K562 (cell line): ENCODE measurements around the gene PBRM1. TPM values are rescaled to one million over a fixed set of nuclear protein-coding genes. Genes with fewer than 3 reads are reported as not detected.

Experiments used
- ATAC-seq: fragments of 200-7000 bp; cut with Tn5 transposase; 3 replicates; pipeline ENCODE4 v1.9.1; 2020; ENCODE audit warnings: moderate library complexity
- BruUV-seq: library from RNA; stranded (reverse); fragments of 400-500 nt; replicated peaks from 2 replicates; lab custom pipeline; 2021; lab: Mats Ljungman, UMichigan
- CTCF ChIA-PET: fragments of 300-600 bp; formaldehyde crosslinking; extraction: SDS; loops from one replicate; lab custom pipeline; 2021; ENCODE audit warnings: low intra/inter-chr PET ratio; lab: Yijun Ruan, JAX
- POLR2A ChIA-PET: fragments of 300-600, 350-650 bp; sonication (Branson Sonifier 250); formaldehyde crosslinking; extraction: SDS; loops from one replicate; lab custom pipeline; 2021; ENCODE audit warnings: antibody characterized with exemption, inconsistent platforms; lab: Yijun Ruan, JAX
- DNase-seq, 4 experiments: peaks; one replicate each; pipeline versions ENCODE4 v3.0.0 to v3.0.0-alpha.2; 2011 to 2018; ENCODE audit warnings: low spot score in 3 of 4, mixed read lengths in 3 of 4; ENCODE audit errors: extremely low read depth in 1 of 4
- FAIRE-seq: peaks from 2 replicates; lab custom pipeline; 2011; peaks lifted over from hg19 to GRCh38; lab: Jason Lieb, UNC
- H2AFZ ChIP-seq: 2 replicates; pipeline ENCODE4 v1.6.0; 2011; ENCODE audit warnings: low read depth, low read length, control low read depth, inconsistent platforms
- H3K27ac ChIP-seq: fragments of 200-600 bp; 3 replicates; pipeline ENCODE4 v1.8.0; 2011; ENCODE audit warnings: low read depth, mild to moderate bottlenecking, control low read depth, inconsistent platforms, low read length, moderate library complexity, mixed read lengths; ENCODE audit errors: extremely low read depth
- H3K27me3 ChIP-seq, 2 experiments: fragments of 300-600 bp in 1 of 2; 2 replicates in 1 of 2; 3 replicates in 1 of 2; pipeline versions ENCODE4 v1.6.0 to v1.8.0; 2011; ENCODE audit warnings: inconsistent platforms in 2 of 2, low read length in 2 of 2, mild to moderate bottlenecking in 1 of 2, mixed read lengths in 1 of 2, moderate library complexity in 1 of 2; ENCODE audit not compliant: control insufficient read depth in 2 of 2, insufficient read depth in 2 of 2
- H3K36me3 ChIP-seq: fragments of 300-600 bp; 3 replicates; pipeline ENCODE4 v1.8.0; 2011; ENCODE audit warnings: mild to moderate bottlenecking, low read length, inconsistent platforms; ENCODE audit not compliant: control insufficient read depth, insufficient read depth
- H3K4me1 ChIP-seq, 2 experiments: fragments of 200-600 bp in 1 of 2; replicated peaks in 1 of 2; 2 replicates in 1 of 2; 3 replicates in 1 of 2; pipeline versions ENCODE4 v1.5.1 to v1.8.0; 2011; ENCODE audit warnings: inconsistent platforms in 2 of 2, low read length in 2 of 2, mild to moderate bottlenecking in 1 of 2, mixed read lengths in 1 of 2, moderate library complexity in 1 of 2; ENCODE audit not compliant: control insufficient read depth in 2 of 2, insufficient read depth in 2 of 2
- H3K4me2 ChIP-seq: 2 replicates; pipeline ENCODE4 v1.6.1; 2011; ENCODE audit warnings: low read length, control low read depth, inconsistent platforms, mixed read lengths; ENCODE audit not compliant: insufficient read depth
- H3K4me3 ChIP-seq: fragments of 200-600 bp; sonication (generic), shearing (Covaris generic); 2 replicates; pipeline ENCODE4 v1.5.1; 2016; ENCODE audit warnings: control low read depth, inconsistent platforms
- H3K79me2 ChIP-seq: fragments of 200-600 bp; 3 replicates; pipeline ENCODE4 v1.8.0; 2011; ENCODE audit warnings: low read length, inconsistent platforms; ENCODE audit not compliant: control insufficient read depth, insufficient read depth
- H3K9ac ChIP-seq, 2 experiments: 2 replicates each; pipeline versions ENCODE4 v1.6.0 to v1.6.1; 2011; ENCODE audit warnings: low read depth in 2 of 2, low read length in 2 of 2, control low read depth in 1 of 2, inconsistent platforms in 1 of 2, mild to moderate bottlenecking in 1 of 2, mixed read lengths in 1 of 2; ENCODE audit not compliant: insufficient read depth in 1 of 2
- H3K9me1 ChIP-seq: one replicate; pipeline ENCODE4 v1.6.0; 2011; ENCODE audit warnings: inconsistent platforms, mild to moderate bottlenecking, low read length, moderate library complexity; ENCODE audit not compliant: control insufficient read depth, insufficient read depth
- H3K9me3 ChIP-seq: replicated peaks from 2 replicates; pipeline ENCODE4 v1.5.1; 2011; ENCODE audit warnings: low read depth, low read length, inconsistent platforms; ENCODE audit not compliant: control insufficient read depth, insufficient read depth
- H4K20me1 ChIP-seq: replicated peaks from 2 replicates; pipeline ENCODE4 v1.6.1; 2011; ENCODE audit warnings: low read length, inconsistent platforms, mixed read lengths; ENCODE audit not compliant: control insufficient read depth, insufficient read depth
- CEBPG ChIP-seq, 3 experiments: fragments of 200-800 bp in 1 of 3; sonication (Bioruptor generic) in 1 of 3; sonication (generic) in 1 of 3; formaldehyde crosslinking in 1 of 3; IDR thresholded peaks in 2 of 3; conservative IDR thresholded peaks in 1 of 3; 2 replicates each; pipeline versions ENCODE4 v1.6.1 to v1.8.0; 2016 to 2022; ENCODE audit warnings: missing compliant biosample characterization in 2 of 3, missing genetic modification characterization in 2 of 3, mild to moderate bottlenecking in 1 of 3, missing genetic modification reagents in 1 of 3
- HCFC1 ChIP-seq: IDR thresholded peaks from 2 replicates; pipeline ENCODE4 v1.6.1; 2012; ENCODE audit warnings: low read depth, low read length, improper control_type of control experiment
- NBN ChIP-seq: fragments of 450-650 bp; IDR thresholded peaks from 2 replicates; pipeline ENCODE4 v1.6.1; 2016; ENCODE audit warnings: low read depth, mild to moderate bottlenecking
- POLR2AphosphoS5 ChIP-seq: IDR thresholded peaks from 2 replicates; pipeline ENCODE4 v1.6.1; 2011; ENCODE audit warnings: mild to moderate bottlenecking, low read depth, low read length, moderate library complexity; ENCODE audit not compliant: control insufficient read depth, insufficient read depth
- RAD51 ChIP-seq: fragments of 450-650 bp; IDR thresholded peaks from 2 replicates; pipeline ENCODE4 v1.7.1; 2016; ENCODE audit warnings: low read depth, mild to moderate bottlenecking, borderline replicate concordance
- SOX6 ChIP-seq: fragments of 450-650 bp; IDR thresholded peaks from 2 replicates; pipeline ENCODE4 v1.6.1; 2014; ENCODE audit warnings: mild to moderate bottlenecking
- TARDBP ChIP-seq: fragments of 450-650 bp; IDR thresholded peaks from 2 replicates; pipeline ENCODE4 v1.6.1; 2016
- TCF7 ChIP-seq: sonication (generic); IDR thresholded peaks from 2 replicates; pipeline ENCODE4 v1.6.1; 2016; ENCODE audit warnings: antibody characterized with exemption, borderline replicate concordance
- ZC3H4 ChIP-seq: sonication (generic); formaldehyde crosslinking; IDR thresholded peaks from 2 replicates; pipeline ENCODE4 v1.9.0; 2021; ENCODE audit warnings: missing genetic modification reagents, borderline replicate concordance
- ZFP1 ChIP-seq: fragments of 450-650 bp; formaldehyde crosslinking; IDR thresholded peaks from 2 replicates; pipeline ENCODE4 v1.4.0; 2020; ENCODE audit warnings: mild to moderate bottlenecking, mixed read lengths
- ZNF431 ChIP-seq: sonication (generic); formaldehyde crosslinking; IDR thresholded peaks from 2 replicates; pipeline ENCODE4 v1.8.0; 2022; ENCODE audit warnings: mild to moderate bottlenecking, missing genetic modification reagents
- WGBS: fragments of 100-300 bp; shearing (Covaris generic); methylation state at CpG from one replicate; pipeline ENCODE4 v1.1.6; 2016; ENCODE audit warnings: low coverage, mixed read lengths; ENCODE audit not compliant: insufficient coverage; ENCODE audit errors: missing lambda C conversion rate; 5-methylcytosine and 5-hydroxymethylcytosine counted together
- in situ Hi-C: fragments of 300-500 bp; cut with MboI; formaldehyde crosslinking; loops from 4 replicates; pipeline ENCODE4 v1.15.0; 2018; ENCODE audit warnings: inconsistent platforms, mixed read lengths
- intact Hi-C: fragments of 100-400 bp; cut with micrococcal nuclease; formaldehyde crosslinking; loops from 2 replicates; pipeline ENCODE4 v1.14.2; 2022
- polyA plus RNA-seq, 8 experiments: library from polyadenylated mRNA; depleted of rRNA in 4 of 8; stranded (reverse) in 5 of 8; unstranded in 3 of 8; fragments of >200 nt; fragmentation: Nextera tagmentation in 2 of 8; fragmentation: Illumina TruSeq in 1 of 8; extraction: Ambion mirVana in 2 of 8; extraction: Trizol in 1 of 8; gene quantifications; 2 replicates each; pipeline versions ENCODE4 v1.2.1 to v1.2.3, GENCODE V29; 2011 to 2014; ENCODE audit warnings: inconsistent platforms in 1 of 8, missing spikeins in 1 of 8
- total RNA-seq, 7 experiments: library from RNA; depleted of rRNA in 6 of 7; stranded (reverse); fragments of >200 nt in 6 of 7; fragmentation: Illumina TruSeq in 2 of 7; extraction: Trizol in 2 of 7; gene quantifications; 2 replicates each; pipeline versions ENCODE4 v1.2.1 to v1.2.3, GENCODE V29; 2011 to 2021; ENCODE audit warnings: low replicate concordance in 1 of 7
- TF ChIP-seq, protein P1 (sequence below): sonication (generic); formaldehyde crosslinking; IDR thresholded peaks from 2 replicates; pipeline ENCODE4 v1.4.0; 2020; ENCODE audit warnings: mild to moderate bottlenecking, missing genetic modification reagents
- TF ChIP-seq, protein P2 (sequence below): fragments of 250-450 bp; sonication (Bioruptor Pico); IDR thresholded peaks from 2 replicates; pipeline ENCODE4 v1.8.0; 2021; ENCODE audit warnings: mild to moderate bottlenecking, moderate library complexity
- TF ChIP-seq, protein P3 (sequence below): fragments of 200-800 bp; sonication (Bioruptor generic); IDR thresholded peaks from 2 replicates; pipeline ENCODE4 v1.6.1; 2016; ENCODE audit warnings: missing genetic modification characterization, missing compliant biosample characterization

Gene PBRM1
- total and polyA plus RNA-seq, 9 of the 15 experiments (the other 6 are each of a cell fraction or from before 2014, with no cell fraction given) = 3.9 to 31.8 (median 19.0) TPM

DNA sequence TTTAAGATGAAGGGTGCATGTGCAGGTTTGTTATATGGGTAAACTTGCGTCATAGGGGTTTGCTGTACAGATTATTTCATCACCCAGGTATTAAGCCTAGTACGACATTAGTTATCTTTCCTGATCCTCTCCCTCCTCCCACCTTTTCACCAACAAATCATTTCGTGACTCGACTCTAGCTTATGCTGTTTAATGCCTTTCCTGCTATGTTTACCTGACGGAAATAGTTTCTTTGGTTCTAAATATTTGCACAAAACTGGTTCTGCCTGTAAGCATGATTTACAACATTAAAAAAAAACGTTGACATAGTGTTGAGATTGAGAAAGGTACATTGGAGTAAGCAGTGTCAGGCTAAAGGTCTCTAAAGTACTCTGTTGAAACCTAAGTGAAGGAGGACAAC, 2.6 kb upstream of the PBRM1 start:
- Histone ChIP-seq H3K36me3 (peaks cover 68% of the 10 kb centered on the region), H2AFZ (no peak overlapping the region)
- POLR2A ChIA-PET = interaction anchor here (0.6 to 1.2 kb wide), 3 partner anchors 9 to 18 kb away, joined by 3 to 6 read pairs (median 4); partner anchors contain the start of gene SPCS1
- no peak for TF ChIP-seq ZFP1
- TF ChIP-seq, protein P1, sequence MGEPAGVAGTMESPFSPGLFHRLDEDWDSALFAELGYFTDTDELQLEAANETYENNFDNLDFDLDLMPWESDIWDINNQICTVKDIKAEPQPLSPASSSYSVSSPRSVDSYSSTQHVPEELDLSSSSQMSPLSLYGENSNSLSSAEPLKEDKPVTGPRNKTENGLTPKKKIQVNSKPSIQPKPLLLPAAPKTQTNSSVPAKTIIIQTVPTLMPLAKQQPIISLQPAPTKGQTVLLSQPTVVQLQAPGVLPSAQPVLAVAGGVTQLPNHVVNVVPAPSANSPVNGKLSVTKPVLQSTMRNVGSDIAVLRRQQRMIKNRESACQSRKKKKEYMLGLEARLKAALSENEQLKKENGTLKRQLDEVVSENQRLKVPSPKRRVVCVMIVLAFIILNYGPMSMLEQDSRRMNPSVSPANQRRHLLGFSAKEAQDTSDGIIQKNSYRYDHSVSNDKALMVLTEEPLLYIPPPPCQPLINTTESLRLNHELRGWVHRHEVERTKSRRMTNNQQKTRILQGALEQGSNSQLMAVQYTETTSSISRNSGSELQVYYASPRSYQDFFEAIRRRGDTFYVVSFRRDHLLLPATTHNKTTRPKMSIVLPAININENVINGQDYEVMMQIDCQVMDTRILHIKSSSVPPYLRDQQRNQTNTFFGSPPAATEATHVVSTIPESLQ (CRISPR knock-in tag) = no peak
- no peak for TF ChIP-seq HCFC1
- TF ChIP-seq ZC3H4 (CRISPR knock-in tag) = no peak
- TF ChIP-seq TCF7 = no peak
- TF ChIP-seq NBN = no peak
- no peak for TF ChIP-seq ZNF431
- no peak for TF ChIP-seq POLR2AphosphoS5
- TF ChIP-seq RAD51 = no peak
- no peak for TF ChIP-seq CEBPG (CRISPR knock-in tag; IDR thresholded peaks at IDR 0.05)
- no peak for TF ChIP-seq CEBPG (tag; conservative IDR thresholded peaks at IDR 0.05 in 1 of 2, IDR thresholded peaks at IDR 0.05 in 1 of 2)
- no peak for TF ChIP-seq TARDBP
- TF ChIP-seq SOX6 = no peak
- TF ChIP-seq, protein P2, sequence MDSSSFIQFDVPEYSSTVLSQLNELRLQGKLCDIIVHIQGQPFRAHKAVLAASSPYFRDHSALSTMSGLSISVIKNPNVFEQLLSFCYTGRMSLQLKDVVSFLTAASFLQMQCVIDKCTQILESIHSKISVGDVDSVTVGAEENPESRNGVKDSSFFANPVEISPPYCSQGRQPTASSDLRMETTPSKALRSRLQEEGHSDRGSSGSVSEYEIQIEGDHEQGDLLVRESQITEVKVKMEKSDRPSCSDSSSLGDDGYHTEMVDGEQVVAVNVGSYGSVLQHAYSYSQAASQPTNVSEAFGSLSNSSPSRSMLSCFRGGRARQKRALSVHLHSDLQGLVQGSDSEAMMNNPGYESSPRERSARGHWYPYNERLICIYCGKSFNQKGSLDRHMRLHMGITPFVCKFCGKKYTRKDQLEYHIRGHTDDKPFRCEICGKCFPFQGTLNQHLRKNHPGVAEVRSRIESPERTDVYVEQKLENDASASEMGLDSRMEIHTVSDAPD = no peak
- TF ChIP-seq, protein P3, sequence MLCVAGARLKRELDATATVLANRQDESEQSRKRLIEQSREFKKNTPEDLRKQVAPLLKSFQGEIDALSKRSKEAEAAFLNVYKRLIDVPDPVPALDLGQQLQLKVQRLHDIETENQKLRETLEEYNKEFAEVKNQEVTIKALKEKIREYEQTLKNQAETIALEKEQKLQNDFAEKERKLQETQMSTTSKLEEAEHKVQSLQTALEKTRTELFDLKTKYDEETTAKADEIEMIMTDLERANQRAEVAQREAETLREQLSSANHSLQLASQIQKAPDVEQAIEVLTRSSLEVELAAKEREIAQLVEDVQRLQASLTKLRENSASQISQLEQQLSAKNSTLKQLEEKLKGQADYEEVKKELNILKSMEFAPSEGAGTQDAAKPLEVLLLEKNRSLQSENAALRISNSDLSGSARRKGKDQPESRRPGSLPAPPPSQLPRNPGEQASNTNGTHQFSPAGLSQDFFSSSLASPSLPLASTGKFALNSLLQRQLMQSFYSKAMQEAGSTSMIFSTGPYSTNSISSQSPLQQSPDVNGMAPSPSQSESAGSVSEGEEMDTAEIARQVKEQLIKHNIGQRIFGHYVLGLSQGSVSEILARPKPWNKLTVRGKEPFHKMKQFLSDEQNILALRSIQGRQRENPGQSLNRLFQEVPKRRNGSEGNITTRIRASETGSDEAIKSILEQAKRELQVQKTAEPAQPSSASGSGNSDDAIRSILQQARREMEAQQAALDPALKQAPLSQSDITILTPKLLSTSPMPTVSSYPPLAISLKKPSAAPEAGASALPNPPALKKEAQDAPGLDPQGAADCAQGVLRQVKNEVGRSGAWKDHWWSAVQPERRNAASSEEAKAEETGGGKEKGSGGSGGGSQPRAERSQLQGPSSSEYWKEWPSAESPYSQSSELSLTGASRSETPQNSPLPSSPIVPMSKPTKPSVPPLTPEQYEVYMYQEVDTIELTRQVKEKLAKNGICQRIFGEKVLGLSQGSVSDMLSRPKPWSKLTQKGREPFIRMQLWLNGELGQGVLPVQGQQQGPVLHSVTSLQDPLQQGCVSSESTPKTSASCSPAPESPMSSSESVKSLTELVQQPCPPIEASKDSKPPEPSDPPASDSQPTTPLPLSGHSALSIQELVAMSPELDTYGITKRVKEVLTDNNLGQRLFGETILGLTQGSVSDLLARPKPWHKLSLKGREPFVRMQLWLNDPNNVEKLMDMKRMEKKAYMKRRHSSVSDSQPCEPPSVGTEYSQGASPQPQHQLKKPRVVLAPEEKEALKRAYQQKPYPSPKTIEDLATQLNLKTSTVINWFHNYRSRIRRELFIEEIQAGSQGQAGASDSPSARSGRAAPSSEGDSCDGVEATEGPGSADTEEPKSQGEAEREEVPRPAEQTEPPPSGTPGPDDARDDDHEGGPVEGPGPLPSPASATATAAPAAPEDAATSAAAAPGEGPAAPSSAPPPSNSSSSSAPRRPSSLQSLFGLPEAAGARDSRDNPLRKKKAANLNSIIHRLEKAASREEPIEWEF (CRISPR knock-in tag) = no peak

More for the DNA sequence above, 2.6 kb upstream of the PBRM1 start:
- Histone ChIP-seq H3K9me3 (no peaks in the 10 kb centered on the region), H3K9me1 (no peaks in the 10 kb centered on the region), H3K9ac (peak overlapping the region in 1 of 2 experiments; percentile 89; a peak in 1 of 4 replicates), H4K20me1 (peaks cover 4% of the 10 kb centered on the region; the same call in 1 of the 2 replicates), H3K4me2 (no peak overlapping the region), H3K4me3 (no peak overlapping the region), H3K79me2 (peaks cover 69% of the 10 kb centered on the region), H3K27me3 (no peaks in the 10 kb centered on the region), H3K27ac (no peak overlapping the region; the same call in 2 of the 3 replicates), H3K4me1 (peaks cover 3 to 9% of the 10 kb centered on the region in 2 experiments; a peak in 3 of 5 replicates)
- 77% methylated on average over 6 of the region's 6 CpGs for WGBS
- intact Hi-C loops = loop anchor here (10.0 kb wide), 1 partner anchor 233 kb away; the partner anchor contains the start of genes NISCH and TNNC1
- DNase-seq (no peak), ATAC-seq (no peak), FAIRE-seq (no peak)
- in situ Hi-C loops = no loop called here
- CTCF ChIA-PET = no interaction called here
- BruUV-seq = no TSS peak
